NOMO-1 treated with dmso at 0.1 percent for 144 hours (cell line): ENCODE data around the gene PAMR1.

Experiments
- DNase-seq: peaks from one replicate; lab custom pipeline; 2025; ENCODE audit not compliant: unreplicated experiment; lab: John Stamatoyannopoulos, UW

The PAMR1 gene

GRCh38 chr11:35463331-35463751, 62.1 kb downstream of the PAMR1 start:
- DNase-seq: no peak

- no peak for DNase-seq
Measured at GRCh38 chr11:35461917-35462538, 63.4 kb downstream of the PAMR1 start.

- DNase-seq: no peak
Measured at GRCh38 chr11:35459489-35459888, 65.9 kb downstream of the PAMR1 start.

- DNase-seq: no peak
Measured at GRCh38 chr11:35458846-35459245, 66.6 kb downstream of the PAMR1 start.

- DNase-seq: no peak
Measured at GRCh38 chr11:35454362-35454761, 71.1 kb downstream of the PAMR1 start.

GRCh38 chr11:35436581-35437250, 88.7 kb downstream of the PAMR1 start:
- DNase-seq: no peak

GRCh38 chr11:35433588-35433987, 91.8 kb downstream of the PAMR1 start:
- no peak for DNase-seq

GRCh38 chr11:35432464-35432863, 93.0 kb downstream of the PAMR1 start:
- no peak for DNase-seq

- no peak for DNase-seq
Measured at GRCh38 chr11:35427071-35427470, 98.3 kb downstream of the PAMR1 start.

GRCh38 chr11:35426351-35426750, 99.1 kb downstream of the PAMR1 start:
- DNase-seq: no peak

GRCh38 chr11:35425603-35426212, 99.7 kb downstream of the PAMR1 start:
- DNase-seq: no peak

GRCh38 chr11:35424157-35424940, 101.1 kb downstream of the PAMR1 start:
- no peak for DNase-seq

GRCh38 chr11:35420371-35420770, 105.0 kb downstream of the PAMR1 start:
- DNase-seq: no peak

GRCh38 chr11:35419830-35420333, 105.5 kb downstream of the PAMR1 start:
- no peak for DNase-seq

- no peak for DNase-seq
Measured at GRCh38 chr11:35419184-35419829, 106.1 kb downstream of the PAMR1 start, which contains the start of gene SLC1A2. Gene SLC1A2, minus strand, starts transcription at chr11:35419558. Its CDS starts 592 bp downstream, at chr11:35418966.

GRCh38 chr11:35418282-35419183, 106.9 kb downstream of the PAMR1 start:
- DNase-seq: no peak

- DNase-seq: no peak
Measured at GRCh38 chr11:35415487-35415886, 109.9 kb downstream of the PAMR1 start.

GRCh38 chr11:35414776-35415175, 110.6 kb downstream of the PAMR1 start:
- DNase-seq: no peak

- DNase-seq: no peak
Measured at GRCh38 chr11:35414311-35414710, 111.1 kb downstream of the PAMR1 start.

GRCh38 chr11:35413598-35413997, 111.8 kb downstream of the PAMR1 start:
- no peak for DNase-seq
